Measurements from ENCODE around the gene WSCD2. TPM values are rescaled to one million over a fixed set of nuclear protein-coding genes. Genes with fewer than 3 reads are reported as not detected.

WSCD2 gene
- total RNA-seq, 1 experiment from 2014 or later: not detected

DNA sequence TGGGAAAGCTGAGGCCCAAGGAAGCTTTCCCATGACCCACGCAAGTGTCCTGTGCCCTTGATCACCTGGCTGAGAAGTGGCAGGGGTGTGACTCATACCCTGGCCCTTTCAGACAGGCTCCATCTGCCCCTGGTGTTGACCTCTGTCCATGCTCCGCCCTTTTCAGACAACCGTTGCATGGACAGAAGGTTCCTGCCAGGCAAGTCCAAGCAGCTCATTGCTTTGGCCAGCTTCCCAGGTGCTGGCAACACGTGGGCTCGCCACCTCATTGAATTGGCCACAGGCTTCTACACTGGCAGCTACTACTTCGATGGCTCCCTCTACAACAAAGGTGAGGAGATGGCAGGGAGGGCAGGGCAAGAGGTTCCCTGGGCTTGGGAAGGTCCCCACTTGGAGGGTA lies 103.5 kb downstream of the WSCD2 start:
- peak; percentile 44 for DNase-seq (ENCODE audit: low read depth)

DNA sequence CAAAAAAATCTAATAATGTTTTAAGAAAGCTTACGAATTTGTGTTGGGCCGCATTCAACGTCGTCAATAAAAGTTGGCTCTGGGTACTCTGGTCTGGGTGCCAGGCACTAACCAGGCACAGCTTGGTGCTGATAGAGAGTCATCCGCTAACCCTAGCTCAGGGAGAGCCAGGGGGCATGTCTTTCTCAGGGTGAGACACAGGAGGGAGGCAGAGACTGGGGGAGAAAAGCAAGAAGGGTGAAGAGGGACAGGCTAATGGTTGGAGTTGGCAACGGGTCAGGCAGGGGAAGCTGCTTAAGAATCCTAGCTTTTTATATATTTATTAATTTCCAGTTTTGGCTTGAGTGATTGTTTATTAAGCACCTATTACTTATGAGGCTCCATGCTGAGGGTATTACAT lies 105.1 kb downstream of the WSCD2 start:
- DNase-seq (ENCODE audit: low read depth): peak; percentile 9

DNA sequence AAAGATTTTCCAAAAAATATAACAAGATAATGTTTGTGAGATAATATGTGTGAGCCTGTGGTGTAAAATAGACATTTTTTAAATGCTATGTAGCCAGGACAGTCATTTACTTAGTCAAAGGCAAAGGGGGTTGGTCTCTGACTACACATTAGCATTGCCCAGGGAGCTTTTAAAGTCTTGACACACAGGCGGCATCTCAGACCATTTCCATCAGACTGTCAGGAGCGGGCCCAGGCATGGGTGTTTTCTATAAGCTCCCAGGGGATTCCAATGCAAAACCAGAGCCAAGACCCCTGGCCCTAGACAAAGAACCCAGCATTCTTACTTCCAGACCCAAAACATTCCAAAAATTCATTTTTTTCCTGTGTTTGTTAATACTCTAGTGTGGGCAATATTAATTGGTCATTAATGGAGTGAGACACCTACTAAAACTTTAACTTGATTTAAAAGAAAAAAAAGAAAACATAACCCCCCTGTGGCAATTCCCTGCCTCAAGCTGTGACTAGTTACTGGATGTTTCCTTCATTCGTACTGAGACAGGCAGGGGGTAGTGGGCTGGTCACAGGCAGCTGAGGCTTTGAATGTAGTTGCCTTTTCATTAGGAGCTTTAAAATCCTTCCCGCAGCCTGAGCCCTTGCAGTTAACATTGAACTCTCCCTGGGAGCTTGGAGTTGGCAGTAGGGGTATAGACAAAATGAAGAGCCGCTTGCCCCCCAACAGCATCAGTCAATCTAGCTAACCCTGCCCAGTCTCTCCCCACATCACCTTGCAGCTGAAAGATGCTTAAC lies 106.3 kb downstream of the WSCD2 start:
- DNase-seq (ENCODE audit: low read depth): no peak

DNA sequence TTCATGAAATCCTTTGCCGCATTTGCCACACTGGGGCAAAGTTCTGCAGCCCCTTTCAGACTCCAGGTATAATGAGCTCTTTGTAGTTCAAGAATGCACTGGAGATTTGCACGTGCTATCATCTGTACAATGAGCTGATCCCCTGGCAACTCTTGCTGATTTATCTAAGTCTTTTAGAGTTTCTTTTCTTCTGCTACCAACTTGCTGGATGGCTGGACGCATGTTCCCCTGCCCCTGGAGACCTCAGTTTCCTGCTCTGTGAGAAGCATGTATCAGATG lies 106.8 kb downstream of the WSCD2 start:
- DNase-seq (ENCODE audit: low read depth): no peak

DNA sequence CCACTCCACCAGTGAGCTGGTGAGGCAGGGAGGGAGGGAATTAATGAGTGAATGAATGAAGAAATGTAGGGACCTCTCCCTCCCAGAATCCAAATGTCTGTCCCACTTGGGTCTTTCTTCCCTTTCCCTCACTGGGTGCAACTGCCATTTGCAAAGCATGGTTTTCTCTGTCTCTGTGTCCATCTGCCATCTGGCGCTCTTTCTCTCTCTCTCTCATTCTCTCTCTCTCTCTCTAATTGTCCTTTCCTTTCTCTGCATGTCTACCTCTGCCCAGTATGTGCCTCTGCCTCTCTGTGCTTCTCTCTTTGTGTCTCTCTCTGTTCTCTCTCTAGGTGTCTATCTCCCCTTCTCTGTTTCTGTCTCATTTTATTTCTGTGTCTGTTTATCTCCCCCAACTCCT lies 107.3 kb downstream of the WSCD2 start:
- no peak for DNase-seq (ENCODE audit: low read depth)

DNA sequence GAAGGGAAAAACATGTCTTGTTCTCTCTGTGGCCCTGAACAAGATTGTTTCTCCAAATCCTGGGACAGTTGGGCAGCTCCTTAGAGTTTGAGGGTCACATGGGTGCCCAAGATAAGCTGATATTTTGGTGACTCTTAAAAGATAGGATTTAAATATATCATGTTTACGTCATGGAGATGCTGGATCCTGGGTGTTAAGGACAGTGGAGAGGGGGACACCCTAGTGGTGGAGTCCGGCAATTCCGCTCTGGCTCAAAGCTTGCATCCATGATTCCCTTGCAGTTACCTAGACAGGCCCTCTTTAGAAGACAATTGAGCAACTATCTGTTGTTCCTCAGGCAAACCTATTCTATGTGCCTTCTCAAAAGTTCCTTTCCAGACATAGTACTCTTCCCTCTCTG lies 108.2 kb downstream of the WSCD2 start:
- no peak for DNase-seq (ENCODE audit: low read depth)

DNA sequence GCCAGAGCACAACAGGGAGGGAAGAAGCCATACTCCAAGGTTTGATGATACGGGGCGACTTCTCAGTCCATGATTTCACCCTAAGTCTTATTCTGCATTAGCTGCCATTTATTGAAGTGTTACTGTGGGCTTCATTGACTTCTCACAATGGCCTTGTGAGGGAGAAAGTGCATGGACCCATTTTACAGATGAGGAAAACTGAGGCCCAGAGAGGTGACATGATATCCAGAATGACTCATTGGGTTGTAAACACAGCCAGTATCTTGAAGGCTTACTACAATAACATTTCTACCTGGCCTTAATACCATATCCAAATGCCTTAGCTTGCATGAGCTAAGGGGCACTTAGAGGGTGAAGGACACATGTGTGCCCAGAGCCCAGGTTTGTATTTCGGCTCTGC lies 109.4 kb downstream of the WSCD2 start:
- no peak for DNase-seq (ENCODE audit: low read depth)

DNA sequence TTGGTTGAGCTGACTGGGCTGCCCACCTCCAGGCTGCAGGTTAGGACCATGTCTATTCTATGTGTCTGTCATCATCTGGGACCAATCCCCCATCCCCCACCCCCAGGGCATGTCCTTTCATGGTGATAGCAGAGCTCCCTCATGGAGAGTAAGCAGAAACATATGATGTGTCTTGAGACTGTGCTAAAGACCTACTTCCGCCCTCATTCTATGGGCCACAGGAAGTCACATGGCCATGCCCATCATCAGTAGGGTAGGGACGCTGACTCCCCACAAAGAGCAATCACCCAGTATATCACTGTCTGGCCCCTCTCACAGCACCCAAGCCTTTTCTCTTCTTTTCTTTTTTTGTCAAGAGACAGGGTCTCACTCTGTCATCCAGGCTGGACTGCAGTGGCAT lies 110.3 kb downstream of the WSCD2 start:
- no peak for DNase-seq (ENCODE audit: low read depth)

DNA sequence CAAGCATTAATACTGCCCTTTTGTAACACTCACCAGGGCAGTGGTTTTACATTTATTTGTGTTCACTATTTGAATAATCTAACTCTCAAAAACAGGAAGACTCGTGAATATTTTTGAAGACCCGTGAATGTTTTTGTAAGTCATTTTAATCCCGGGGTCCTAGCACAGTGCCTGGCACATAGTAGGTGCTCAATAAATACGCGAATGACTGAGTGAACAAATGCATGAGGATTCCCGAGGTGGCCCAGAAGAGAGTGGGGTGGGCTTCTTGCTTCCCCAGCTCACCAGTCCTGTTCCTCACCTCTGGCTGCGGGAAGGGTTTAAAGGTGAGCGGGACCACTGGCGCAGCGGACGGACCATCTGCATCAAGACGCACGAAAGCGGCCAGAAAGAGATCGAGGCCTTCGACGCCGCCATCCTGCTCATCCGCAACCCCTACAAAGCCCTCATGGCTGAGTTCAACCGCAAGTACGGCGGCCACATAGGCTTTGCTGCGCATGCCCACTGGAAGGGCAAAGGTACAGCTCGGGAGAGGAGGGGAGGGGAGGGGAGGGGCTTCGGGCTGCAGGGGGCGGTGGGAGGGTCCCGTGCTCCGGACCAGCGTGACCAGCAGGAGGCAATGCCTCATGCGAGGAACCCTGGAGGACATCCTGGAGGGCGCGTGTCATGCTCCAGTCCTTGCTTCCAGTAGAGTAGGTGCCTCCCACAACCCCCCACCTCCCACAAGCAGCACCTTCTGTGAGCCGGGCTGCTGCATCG lies 111.1 kb downstream of the WSCD2 start:
- DNase-seq (ENCODE audit: low read depth): no peak

DNA sequence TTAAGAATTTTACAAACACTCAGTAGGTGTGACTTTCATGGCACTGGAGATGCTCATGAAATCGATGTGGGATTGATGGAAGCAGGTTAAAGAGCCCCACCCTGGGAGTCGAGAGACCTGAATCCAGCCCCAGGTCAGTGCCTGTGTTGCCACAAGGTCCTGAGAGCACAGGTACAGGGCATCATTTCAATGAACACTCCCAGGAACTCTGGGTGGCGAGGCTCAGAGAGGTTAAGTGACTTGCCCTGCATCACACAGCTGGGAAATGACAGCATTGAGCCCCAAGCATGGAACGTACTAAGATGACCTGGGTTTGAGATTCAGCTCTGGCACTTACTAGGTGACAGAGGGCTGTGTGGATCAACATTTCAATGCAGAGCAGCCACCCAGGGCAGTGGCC lies 111.8 kb downstream of the WSCD2 start:
- DNase-seq (ENCODE audit: low read depth): no peak

DNA sequence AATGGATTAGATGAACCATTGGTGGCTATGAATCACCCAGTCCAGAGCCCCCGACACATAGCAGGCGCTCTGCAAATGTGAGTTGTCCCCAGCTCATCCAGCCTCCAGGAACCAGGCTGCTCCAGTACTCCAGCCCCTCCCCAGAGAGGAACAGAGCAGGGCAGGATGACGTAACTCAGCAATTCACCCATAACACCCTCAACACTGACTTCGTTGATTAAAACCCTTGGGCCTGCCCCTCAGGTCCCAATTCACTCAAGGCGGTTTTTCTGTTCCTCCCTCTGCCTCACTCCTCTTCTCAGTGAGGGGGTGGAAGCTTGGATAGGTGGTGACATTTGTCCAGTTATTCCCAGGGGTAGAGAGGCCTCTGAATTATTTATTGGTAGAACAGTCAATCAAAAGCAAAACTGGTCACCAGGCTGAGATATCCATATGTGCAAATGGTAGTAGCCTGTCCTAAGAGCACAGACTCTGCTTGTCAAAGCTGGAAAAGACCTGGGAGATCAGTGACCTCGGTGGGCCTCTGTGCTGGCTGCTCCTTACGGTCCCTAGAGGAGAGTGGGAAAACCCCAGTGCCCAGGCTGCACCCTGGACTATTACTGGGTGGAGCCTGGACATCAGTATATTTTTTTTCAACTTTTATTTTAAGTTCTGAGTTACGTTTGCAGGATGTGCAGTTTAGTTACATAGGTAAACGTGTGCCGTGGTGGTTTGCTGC lies 113.1 kb downstream of the WSCD2 start:
- peak; percentile 23 for DNase-seq (ENCODE audit: low read depth)

DNA sequence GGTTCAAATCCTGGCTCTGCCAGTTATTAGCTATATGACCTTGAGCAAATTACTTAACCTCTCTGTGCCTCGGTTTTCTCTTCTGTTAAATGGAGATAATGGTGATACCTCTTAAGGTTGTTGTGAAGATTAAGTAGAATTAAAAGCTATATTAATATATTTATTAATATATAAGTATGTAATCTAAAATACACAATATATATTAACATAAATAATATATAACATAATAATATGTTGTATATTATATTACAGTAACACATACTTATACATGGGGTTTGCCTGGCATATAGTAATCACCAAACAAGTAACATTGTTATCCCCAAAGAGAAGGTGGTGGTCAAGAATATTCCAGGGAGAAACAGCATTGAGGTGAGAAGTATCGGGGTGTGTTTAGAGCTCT lies 118.0 kb downstream of the WSCD2 start:
- no peak for DNase-seq (ENCODE audit: low read depth)

DNA sequence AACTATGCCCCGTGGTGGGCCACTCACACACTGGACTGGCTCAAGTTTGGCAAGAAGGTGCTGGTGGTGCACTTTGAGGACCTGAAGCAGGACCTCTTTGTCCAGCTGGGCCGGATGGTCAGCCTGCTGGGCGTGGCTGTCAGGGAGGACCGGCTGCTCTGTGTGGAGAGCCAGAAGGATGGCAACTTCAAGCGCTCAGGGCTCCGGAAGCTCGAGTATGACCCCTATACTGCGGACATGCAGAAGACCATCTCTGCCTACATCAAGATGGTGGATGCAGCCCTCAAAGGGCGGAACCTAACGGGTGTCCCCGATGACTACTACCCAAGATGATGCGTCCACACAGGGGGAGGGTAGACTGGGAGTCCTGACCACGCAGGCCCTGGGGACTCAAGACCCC lies 118.9 kb downstream of the WSCD2 start:
- no peak for DNase-seq (ENCODE audit: low read depth)

DNA sequence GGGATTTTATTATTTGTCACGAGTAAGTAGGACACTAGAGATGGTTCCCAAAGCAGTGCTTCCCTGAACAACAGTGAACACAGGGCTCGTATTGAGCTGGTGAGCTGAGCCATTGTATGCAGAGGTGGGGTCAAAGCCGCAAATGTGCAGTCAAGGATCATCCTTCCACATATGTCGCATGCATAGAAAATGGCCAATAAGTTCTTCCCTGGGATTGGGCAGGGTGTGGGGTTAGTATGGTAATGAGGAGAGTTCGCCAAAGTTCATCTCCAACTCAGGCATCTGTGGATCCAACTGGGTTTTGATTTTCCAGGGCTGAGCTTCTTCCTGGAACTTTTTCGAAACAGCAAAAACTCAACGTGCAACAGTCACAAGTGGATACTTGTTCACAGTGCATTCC lies 123.4 kb downstream of the WSCD2 start:
- no peak for DNase-seq (ENCODE audit: low read depth)

DNA sequence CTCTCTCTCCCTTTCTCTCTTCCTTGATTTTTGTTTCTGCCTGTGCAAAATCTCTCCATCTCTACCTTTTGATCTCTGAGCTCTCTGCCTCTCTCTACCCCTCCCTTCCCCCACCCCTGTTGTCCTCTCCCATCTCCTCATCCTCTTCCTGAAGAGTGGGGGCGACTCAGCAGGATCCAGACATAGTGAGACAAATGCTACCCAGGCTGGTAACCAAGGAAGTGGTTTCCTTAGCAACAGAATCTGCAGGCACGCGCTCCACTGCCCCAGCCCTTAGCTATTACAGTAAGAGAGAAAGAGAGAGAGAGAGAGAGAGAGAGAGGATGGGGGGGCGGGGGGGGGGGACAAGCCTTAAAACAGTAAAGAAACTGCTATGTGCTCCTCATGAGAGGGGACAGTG lies 124.5 kb downstream of the WSCD2 start:
- no peak for DNase-seq (ENCODE audit: low read depth)

DNA sequence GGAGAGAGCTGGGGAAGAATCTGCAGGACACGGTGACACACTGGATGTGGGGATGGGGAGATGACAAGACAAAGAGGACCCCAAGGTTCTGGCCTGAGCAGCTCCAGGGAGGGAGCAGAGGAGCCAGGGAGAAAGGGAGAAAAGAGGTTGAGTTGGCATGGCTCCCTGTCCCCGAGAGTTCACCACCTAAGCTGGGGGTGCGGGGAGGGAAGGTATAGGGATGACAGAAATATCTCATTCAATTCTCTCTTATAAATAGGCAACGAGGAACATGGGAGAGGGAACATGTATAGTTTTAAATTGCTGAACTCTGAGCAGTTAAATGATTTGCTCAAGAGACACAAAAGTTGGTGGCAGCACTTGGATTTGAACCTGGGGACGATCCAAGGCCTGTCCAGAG lies 124.9 kb downstream of the WSCD2 start:
- DNase-seq (ENCODE audit: low read depth): no peak

DNA sequence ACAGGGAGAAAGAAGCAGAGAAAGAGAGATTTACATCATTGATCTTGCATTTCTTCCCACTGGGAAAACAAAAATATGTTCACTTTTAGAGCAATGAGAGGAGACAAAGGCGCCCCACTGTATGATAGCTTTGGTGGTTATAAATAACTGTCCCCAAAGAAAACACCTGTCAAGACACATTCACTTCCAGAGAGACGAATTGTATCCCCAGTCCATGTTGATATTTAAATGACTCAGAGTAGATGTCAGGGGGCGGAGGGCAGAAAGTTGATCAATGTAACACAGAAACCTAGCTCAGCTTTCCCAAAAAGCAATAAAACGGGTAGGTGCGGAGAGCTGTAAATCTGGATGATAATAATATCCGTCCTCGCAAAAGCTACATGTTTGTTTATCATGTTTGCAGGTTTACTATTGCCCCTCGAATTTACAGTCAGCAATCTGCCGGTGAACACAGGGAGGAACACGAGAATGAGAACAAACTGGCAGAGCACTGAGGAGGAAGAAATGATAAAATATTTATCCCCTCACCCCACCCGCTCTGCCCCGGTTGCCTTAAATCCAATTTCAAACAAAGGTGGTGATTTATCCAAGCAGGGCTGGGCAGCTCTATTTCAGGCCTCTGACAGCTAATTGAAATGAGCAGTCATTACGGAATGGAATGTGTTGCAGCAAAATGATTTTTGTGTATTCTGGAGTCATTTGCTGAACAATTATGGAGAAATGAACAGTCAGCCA lies 125.6 kb downstream of the WSCD2 start:
- DNase-seq (ENCODE audit: low read depth): no peak

DNA sequence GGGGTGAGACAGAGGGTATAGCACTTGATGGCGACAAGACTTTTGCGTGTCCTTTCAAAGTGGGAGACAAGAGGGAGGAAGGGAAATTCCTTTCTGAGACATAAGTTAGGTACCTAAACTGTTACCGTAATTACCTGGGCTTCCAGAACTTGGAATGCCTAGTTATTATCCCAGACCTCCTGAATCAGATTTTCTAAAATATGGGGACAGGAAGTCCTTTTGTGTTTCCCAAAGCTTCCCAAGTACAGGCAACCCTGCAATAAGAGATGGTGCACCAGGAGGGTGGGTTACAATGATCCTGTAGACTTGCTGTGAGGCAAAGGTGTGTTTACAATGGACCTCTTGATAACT lies 126.1 kb downstream of the WSCD2 start:
- DNase-seq (ENCODE audit: low read depth): no peak

DNA sequence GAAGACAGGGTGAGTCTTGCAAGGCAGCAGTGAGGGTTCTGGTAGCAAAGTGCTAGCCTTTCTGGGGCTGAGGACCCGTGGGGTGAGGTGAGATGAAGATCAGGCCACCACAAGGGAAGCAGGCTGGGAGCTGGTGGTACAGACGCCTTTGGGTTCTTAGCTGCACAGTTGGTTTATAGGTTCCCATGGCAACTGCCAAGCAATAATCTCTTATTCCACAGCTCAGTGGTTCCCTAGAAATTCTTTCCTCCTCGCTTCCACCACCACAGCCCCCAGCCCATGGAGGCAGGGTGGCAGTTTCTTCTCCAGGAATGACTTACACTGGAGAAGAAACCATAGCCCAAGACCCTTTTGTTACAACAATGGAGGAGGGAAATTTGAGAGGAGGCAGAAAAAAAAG lies 127.9 kb downstream of the WSCD2 start:
- peak; percentile 2 for DNase-seq (ENCODE audit: low read depth)

DNA sequence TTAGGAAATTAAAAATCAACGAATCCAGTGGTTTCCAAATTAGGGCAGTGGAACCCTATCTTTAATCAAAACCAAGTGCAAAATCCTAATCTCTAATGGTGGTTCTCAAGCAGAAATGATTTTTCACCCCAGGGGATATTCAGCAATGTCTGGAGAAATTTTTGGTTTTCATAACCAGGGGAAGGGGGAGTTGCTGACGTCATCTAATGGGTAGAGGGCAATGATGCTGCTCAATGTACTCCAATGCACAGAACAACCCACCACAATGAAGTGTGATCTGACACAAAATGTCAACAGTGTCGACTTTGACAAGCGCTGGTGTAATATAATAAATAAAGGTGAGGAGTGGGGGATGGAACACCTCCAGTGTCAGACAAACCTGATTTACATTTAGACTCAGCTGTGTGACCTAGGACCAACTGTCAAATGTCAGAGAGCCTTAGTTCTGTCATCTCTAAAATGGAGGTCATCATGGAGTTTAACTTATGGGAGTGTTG lies 128.6 kb downstream of the WSCD2 start:
- no peak for DNase-seq (ENCODE audit: low read depth)

DNA sequence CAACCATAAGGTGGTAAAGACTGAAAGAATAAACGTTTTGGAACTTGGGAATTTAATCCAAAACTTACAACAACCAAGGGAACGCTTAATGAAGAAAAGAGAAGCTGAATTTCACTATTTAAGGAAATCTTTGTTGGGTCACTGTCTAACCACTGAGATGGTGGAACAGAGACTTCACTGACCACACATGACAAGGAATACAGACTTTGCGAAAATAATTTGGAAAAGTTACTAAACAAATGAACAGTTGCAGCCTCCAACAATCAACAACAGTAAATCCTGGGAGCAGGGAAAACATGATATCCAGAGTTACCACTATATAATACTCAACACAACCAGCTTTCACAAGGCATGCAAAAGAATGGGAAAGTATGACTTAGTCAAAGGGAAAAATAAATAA lies 131.0 kb downstream of the WSCD2 start:
- no peak for DNase-seq (ENCODE audit: low read depth)

DNA sequence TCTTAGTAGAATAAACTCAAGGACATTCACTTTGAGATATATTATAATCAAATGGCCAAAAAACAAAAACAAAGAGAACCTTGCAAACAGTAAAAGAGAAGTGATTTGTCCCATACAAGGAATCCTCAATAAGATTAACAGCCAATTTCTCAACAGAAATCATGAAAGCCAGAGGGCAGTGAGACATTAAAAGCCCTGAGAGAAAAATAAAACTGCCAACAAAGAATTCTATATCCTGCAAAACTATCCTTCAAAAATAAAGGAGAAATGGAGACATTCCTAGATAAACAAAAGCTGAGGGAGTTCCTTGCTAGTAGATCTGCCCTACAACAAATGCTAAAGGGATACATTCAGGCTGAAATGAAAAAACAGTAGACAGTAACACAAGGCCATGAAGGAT lies 131.9 kb downstream of the WSCD2 start:
- DNase-seq (ENCODE audit: low read depth): no peak
